ENCODE data around the gene LRRC3C.

LRRC3C gene

DNA sequence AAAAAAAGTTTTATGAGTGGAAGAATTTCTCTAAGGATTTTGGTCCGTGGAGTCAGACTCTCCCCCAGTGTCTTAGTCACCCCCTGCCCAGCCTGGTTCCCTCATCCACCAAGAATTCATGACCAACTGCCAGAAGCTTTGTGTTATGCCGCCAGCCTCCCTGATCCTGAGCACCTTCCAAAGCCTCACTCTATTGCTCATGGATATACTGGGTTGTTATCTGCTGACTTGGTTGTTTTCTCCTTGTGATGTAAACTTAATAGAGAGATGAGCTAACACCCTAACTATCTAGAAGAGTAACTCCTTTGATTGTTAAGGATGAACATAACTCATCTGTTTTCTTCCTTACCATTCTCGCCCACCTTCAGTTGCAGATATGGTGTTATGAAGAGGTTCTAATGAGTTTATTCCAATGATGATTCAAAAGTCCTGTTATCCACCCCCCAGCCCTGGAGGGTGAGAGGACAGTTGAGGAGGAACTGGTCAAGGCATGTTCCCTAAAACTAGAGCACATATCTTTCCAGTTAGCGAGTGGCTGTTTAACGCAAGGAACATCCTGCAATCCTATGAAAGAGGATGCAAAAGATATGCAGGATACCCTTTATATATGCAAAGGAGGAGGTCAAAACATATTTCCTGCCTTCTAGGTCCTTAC lies 51.6 kb downstream of the LRRC3C start:
- peak; percentile 12 for DNase-seq (ENCODE audit: low spot score)

- DNase-seq (ENCODE audit: low spot score) = peak; percentile 53
These were observed 52.4 kb downstream of the LRRC3C start for GRCh38 chr17:39979893-39980350.

GRCh38 chr17:39980351-39981206 lies 53.0 kb downstream of the LRRC3C start, which contains the start of gene PSMD3:
Gene PSMD3 (plus strand): TSS chr17:39980807. CDS start chr17:39980971, 164 bp downstream.
- DNase-seq (ENCODE audit: low spot score) = peak; percentile 98

- DNase-seq (ENCODE audit: low spot score) = no peak
These were observed 53.7 kb downstream of the LRRC3C start for GRCh38 chr17:39981207-39981741.

DNA sequence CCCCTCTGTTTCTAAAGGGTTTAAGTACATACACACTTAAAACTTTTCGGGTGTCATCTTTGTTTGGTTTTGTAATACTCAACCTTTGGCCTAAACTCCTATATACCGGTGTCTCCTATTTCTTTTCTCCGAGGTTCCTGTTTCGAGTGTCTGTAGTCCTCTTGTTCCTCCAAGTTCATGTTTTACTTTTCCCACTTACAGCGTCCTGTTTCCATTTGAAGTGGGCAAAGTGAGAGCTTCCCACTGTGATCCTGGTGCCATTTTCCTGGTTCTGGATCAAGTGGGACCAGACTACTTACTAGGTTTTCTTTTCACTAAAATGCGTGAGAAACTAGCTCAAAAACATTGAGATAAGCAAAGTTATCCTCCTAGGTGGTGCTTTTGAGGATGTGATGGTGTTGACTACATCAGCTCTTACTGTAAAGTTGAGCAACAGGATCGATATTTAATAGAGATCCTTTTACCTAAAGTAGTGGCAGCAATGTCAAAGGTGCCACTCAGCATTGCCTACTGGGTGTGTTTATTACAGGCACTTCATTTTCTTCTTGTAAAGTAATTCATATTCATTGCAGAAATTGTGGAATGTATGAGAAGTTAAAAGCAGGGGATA lies 54.3 kb downstream of the LRRC3C start:
- no peak for DNase-seq (ENCODE audit: low spot score)

DNA sequence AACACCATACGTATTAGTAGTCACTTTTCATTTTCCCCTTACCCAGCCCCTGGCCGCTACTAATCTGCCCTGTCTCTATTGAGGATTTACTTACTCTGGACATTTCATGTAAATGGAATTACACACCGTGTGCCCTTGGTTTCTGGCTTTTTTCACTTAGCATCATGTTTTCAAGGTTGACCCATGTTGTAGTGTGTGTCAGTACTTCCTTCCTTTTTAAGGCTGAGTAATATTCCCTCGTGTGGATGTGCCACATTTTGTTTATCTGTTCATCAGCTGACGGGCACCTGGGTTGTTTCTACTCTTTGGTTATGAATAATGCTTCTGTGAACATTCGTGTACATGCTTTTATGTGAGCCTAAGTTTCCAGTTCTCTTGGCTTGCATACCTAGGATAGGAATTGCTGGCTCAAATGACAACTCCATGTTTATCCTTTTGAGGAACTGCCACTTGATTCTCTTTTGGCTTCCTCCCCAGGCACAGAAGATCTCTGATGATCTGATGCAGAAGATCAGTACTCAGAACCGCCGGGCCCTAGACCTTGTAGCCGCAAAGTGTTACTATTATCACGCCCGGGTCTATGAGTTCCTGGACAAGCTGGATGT lies 60.8 kb downstream of the LRRC3C start:
- no peak for DNase-seq (ENCODE audit: low spot score)

DNA sequence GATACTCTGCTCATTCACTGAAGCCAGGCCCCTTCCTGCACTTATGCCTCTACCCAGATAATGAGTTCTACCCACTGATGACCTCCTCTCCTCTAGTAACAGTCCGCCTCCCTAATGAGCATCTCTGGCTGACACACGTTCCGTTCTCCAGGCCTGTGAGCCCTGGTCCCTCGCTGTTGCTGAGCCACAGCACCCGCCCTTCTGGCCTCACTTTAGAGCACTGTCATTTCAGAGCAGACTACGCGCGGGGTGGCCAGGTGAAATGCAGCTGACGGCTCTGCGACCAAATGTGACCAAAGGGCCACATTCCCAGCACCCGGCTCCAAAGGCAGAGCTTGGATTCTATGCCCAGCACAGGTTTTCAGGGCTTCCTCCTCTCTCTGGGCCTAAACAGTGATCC lies 66.9 kb downstream of the LRRC3C start:
- no peak for DNase-seq (ENCODE audit: low spot score)

All from LoVo (cell line).